CD4-positive, alpha-beta memory T cell (primary cell): ENCODE measurements around the gene PGGHG. TPM values are rescaled to one million over a fixed set of nuclear protein-coding genes. Genes with fewer than 3 reads are reported as not detected.
"Not testable (repeated sequence)": the region's sequence is repeated elsewhere in the genome, so short reads cannot be mapped to it uniquely, and the experiment has no call there.

Experiments
- CTCF ChIA-PET: fragments of 350-600 bp; sonication (Branson Sonifier 250); formaldehyde crosslinking; loops from one replicate; lab custom pipeline; 2021; ENCODE audit warnings: inconsistent platforms; ENCODE audit not compliant: partially characterized antibody; lab: Charles Lee
- POLR2A ChIA-PET: fragments of 350-600 bp; sonication (Branson Sonifier 250); formaldehyde crosslinking; loops from one replicate; lab custom pipeline; 2021; ENCODE audit not compliant: partially characterized antibody; lab: Charles Lee
- DNase-seq, 5 donors: peaks; one replicate each; pipeline versions ENCODE4 v3.0.0 to v3.0.0-alpha.2; 2020 to 2022; ENCODE audit warnings: mixed read lengths in 1 of 5
- H3K27ac ChIP-seq: one replicate; pipeline ENCODE4 v1.7.0; 2013; ENCODE audit warnings: low read depth, low read length
- H3K27me3 ChIP-seq: 2 replicates; pipeline ENCODE4 v1.7.0; 2013; ENCODE audit warnings: mild to moderate bottlenecking, low read length, moderate library complexity; ENCODE audit not compliant: insufficient read depth
- H3K36me3 ChIP-seq: 2 replicates; pipeline ENCODE4 v1.7.0; 2013; ENCODE audit warnings: mild to moderate bottlenecking, low read length, moderate library complexity; ENCODE audit not compliant: insufficient read depth
- H3K4me1 ChIP-seq: 2 replicates; pipeline ENCODE4 v1.7.0; 2013; ENCODE audit warnings: mild to moderate bottlenecking, low read length, moderate library complexity; ENCODE audit not compliant: insufficient read depth
- H3K4me3 ChIP-seq, 2 donors: one replicate each; pipeline ENCODE4 v1.7.0; 2013; ENCODE audit warnings: low read length in 2 of 2, mild to moderate bottlenecking in 1 of 2
- H3K9me3 ChIP-seq, 2 donors: one replicate each; pipeline ENCODE4 v1.7.0; 2013; ENCODE audit warnings: low read length in 2 of 2, control low read depth in 1 of 2; ENCODE audit not compliant: control insufficient read depth in 1 of 2
- H3K27ac Mint-ChIP-seq, 7 donors: one replicate each; pipeline ENCODE4 v1.8.0; 2020 to 2021; ENCODE audit warnings: mixed read lengths in 7 of 7, mild to moderate bottlenecking in 6 of 7, inconsistent platforms in 3 of 7, moderate library complexity in 3 of 7
- H3K27me3 Mint-ChIP-seq, 2 donors: one replicate each; pipeline ENCODE4 v1.8.0; 2020 to 2021; ENCODE audit warnings: mixed read lengths in 2 of 2
- H3K36me3 Mint-ChIP-seq, 2 donors: one replicate each; pipeline ENCODE4 v1.8.0; 2020 to 2021; ENCODE audit warnings: mixed read lengths in 2 of 2, inconsistent platforms in 1 of 2, mild to moderate bottlenecking in 1 of 2
- H3K4me1 Mint-ChIP-seq, 4 donors: one replicate each; pipeline ENCODE4 v1.8.0; 2020 to 2021; ENCODE audit warnings: mixed read lengths in 4 of 4, mild to moderate bottlenecking in 1 of 4
- H3K4me3 Mint-ChIP-seq, 8 donors: one replicate each; pipeline ENCODE4 v1.8.0; 2020 to 2021; ENCODE audit warnings: mixed read lengths in 8 of 8, mild to moderate bottlenecking in 7 of 8, moderate library complexity in 6 of 8, inconsistent platforms in 3 of 8
- H3K9me3 Mint-ChIP-seq, 8 donors: one replicate each; pipeline ENCODE4 v1.8.0; 2020 to 2021; ENCODE audit warnings: mixed read lengths in 8 of 8, mild to moderate bottlenecking in 5 of 8, inconsistent platforms in 3 of 8, moderate library complexity in 1 of 8
- intact Hi-C: fragments of 100-400 bp; cut with micrococcal nuclease; formaldehyde crosslinking; loops from one replicate; pipeline ENCODE4 v1.15.1; 2023
- polyA plus RNA-seq, 2 donors: library from polyadenylated mRNA; unstranded; fragments of 300-500 nt; fragmentation: Illumina TruSeq; gene quantifications; one replicate each; pipeline ENCODE4 v1.2.3, GENCODE V29; 2021
- total RNA-seq, 2 experiments: library from RNA; stranded (reverse); gene quantifications; one replicate each; pipeline ENCODE4 v1.2.3, GENCODE V29; 2021

The PGGHG gene
- total and polyA plus RNA-seq, 4 experiments from 2014 or later = 3.0 to 304 (median 155) TPM

GRCh38 chr11:312092-312816 lies 23.3 kb downstream of the PGGHG start:
- Mint-ChIP-seq H3K27ac (peak overlapping the region; percentile 94 to 100 (median 98)), H3K36me3 (peaks cover 31 to 50% of the 10 kb centered on the region in 2 donors), H3K4me1 (peaks cover 28 to 63% (median 37%) of the 10 kb centered on the region in 4 donors), H3K27me3 (no peaks in the 10 kb centered on the region), H3K9me3 (peaks cover 0 to 7% (median 0%) of the 10 kb centered on the region in 8 donors), H3K4me3 (peak overlapping the region; percentile 92 to 99 (median 98))
- POLR2A ChIA-PET = interaction anchor here (0.6 to 7.2 kb wide), 15 partner anchors 10 to 105 kb away, joined by 3 to 66 read pairs (median 4); partner anchors contain the start of genes BET1L, IFITM5 and RIC8A
- CTCF ChIA-PET = interaction anchor here (0.7 to 2.7 kb wide), 9 partner anchors 15 to 136 kb away, joined by 3 to 19 read pairs (median 4); no protein-coding TSS in a partner anchor
- Histone ChIP-seq H3K27me3 (no peaks in the 10 kb centered on the region), H3K27ac (peak overlapping the region; percentile 76), H3K4me3 (peak overlapping the region; percentile 59 to 91), H3K4me1 (peaks cover 38% of the 10 kb centered on the region), H3K9me3 (no peaks in the 10 kb centered on the region), H3K36me3 (peaks cover 8% of the 10 kb centered on the region)
- peak in 1 of 5 donors; percentile 16 for DNase-seq
- intact Hi-C loops = loop anchor here (2.0 kb wide), 1 partner anchor 31 kb away; no protein-coding TSS in a partner anchor

GRCh38 chr11:313304-313786 lies 24.4 kb downstream of the PGGHG start:
- H3K27me3 Mint-ChIP-seq = no peaks in the 10 kb centered on the region
- peak overlapping the region; percentile 92 to 99 (median 98) for H3K4me3 Mint-ChIP-seq
- Histone ChIP-seq H3K36me3 (peaks cover 8% of the 10 kb centered on the region), H3K9me3 (no peaks in the 10 kb centered on the region), H3K4me1 (peaks cover 37% of the 10 kb centered on the region), H3K4me3 (peak overlapping the region; percentile 59 to 91), H3K27me3 (no peaks in the 10 kb centered on the region), H3K27ac (peak overlapping the region; percentile 76)
- peak overlapping the region; percentile 94 to 100 (median 98) for H3K27ac Mint-ChIP-seq
- CTCF ChIA-PET = interaction anchor here (0.9 to 2.7 kb wide), 5 partner anchors 17 to 135 kb away, joined by 4 to 19 read pairs (median 8); no protein-coding TSS in a partner anchor
- H3K9me3 Mint-ChIP-seq = peaks cover 0 to 7% (median 0%) of the 10 kb centered on the region in 8 donors
- H3K4me1 Mint-ChIP-seq = peaks cover 29 to 61% (median 37%) of the 10 kb centered on the region in 4 donors
- H3K36me3 Mint-ChIP-seq = peaks cover 34 to 50% of the 10 kb centered on the region in 2 donors
- no peak for DNase-seq
- POLR2A ChIA-PET = interaction anchor here (1.0 to 7.2 kb wide), 8 partner anchors 14 to 107 kb away, joined by 3 to 66 read pairs (median 8); partner anchors contain the start of genes BET1L, IFITM5 and RIC8A
- intact Hi-C loops = loop anchor here (2.0 kb wide), 1 partner anchor 33 kb away; no protein-coding TSS in a partner anchor

- POLR2A ChIA-PET = interaction anchor here (1.4 to 7.2 kb wide), 16 partner anchors 12 to 107 kb away, joined by 3 to 66 read pairs (median 18); partner anchors contain the start of genes BET1L, IFITM5, PGGHG and RIC8A
- Histone ChIP-seq H3K9me3 (no peaks in the 10 kb centered on the region), H3K4me3 (peak within 1 kb of the TSS; percentile 59 to 91), H3K27ac (peak within 1 kb of the TSS; percentile 76), H3K4me1 (peaks cover 37% of the 10 kb centered on the region), H3K36me3 (peaks cover 8% of the 10 kb centered on the region), H3K27me3 (no peaks in the 10 kb centered on the region)
- Mint-ChIP-seq H3K4me1 (peaks cover 29 to 56% (median 35%) of the 10 kb centered on the region in 4 donors), H3K9me3 (peaks cover 0 to 7% (median 0%) of the 10 kb centered on the region in 8 donors), H3K27me3 (no peaks in the 10 kb centered on the region), H3K36me3 (peaks cover 34 to 47% of the 10 kb centered on the region in 2 donors), H3K4me3 (peak within 1 kb of the TSS; percentile 92 to 99 (median 98)), H3K27ac (peak within 1 kb of the TSS; percentile 94 to 100 (median 98))
- CTCF ChIA-PET = interaction anchor here (0.6 to 4.0 kb wide), 4 partner anchors 8 to 63 kb away, joined by 3 to 46 read pairs (median 26); no protein-coding TSS in a partner anchor
- peak; percentile 72 to 85 (median 79) for DNase-seq
- intact Hi-C loops = loop anchor here (1.0 to 2.0 kb wide), 5 partner anchors 33 to 107 kb away; partner anchors contain the start of genes BET1L and RIC8A
These were observed 25.0 kb downstream of the PGGHG start, which contains the start of gene IFITM1 for GRCh38 chr11:313787-314553. Gene IFITM1, plus strand, starts transcription at chr11:314040. Its CDS starts 131 bp downstream, at chr11:314171.

- not testable (repeated sequence) for H3K9me3 Mint-ChIP-seq, DNase-seq, H3K9me3 ChIP-seq, H3K27me3 ChIP-seq, H3K36me3 ChIP-seq, H3K27me3 Mint-ChIP-seq
- POLR2A ChIA-PET = interaction anchor here (1.1 to 7.2 kb wide), 16 partner anchors 11 to 134 kb away, joined by 3 to 66 read pairs (median 13); partner anchors contain the start of genes ANO9, BET1L, PGGHG and RIC8A
- peak overlapping the region; percentile 76 for H3K27ac ChIP-seq
- Mint-ChIP-seq H3K4me3 (peak overlapping the region; percentile 92 to 99 (median 98)), H3K4me1 (peaks cover 25 to 54% (median 32%) of the 10 kb centered on the region in 4 donors), H3K36me3 (peaks cover 29 to 42% of the 10 kb centered on the region in 2 donors), H3K27ac (peak overlapping the region; percentile 94 to 100 (median 98))
- intact Hi-C loops = loop anchor here (1.0 to 2.0 kb wide), 4 partner anchors 41 to 108 kb away; partner anchors contain the start of genes BET1L and RIC8A
- peak overlapping the region; percentile 59 to 91 for H3K4me3 ChIP-seq
- peaks cover 38% of the 10 kb centered on the region for H3K4me1 ChIP-seq
- CTCF ChIA-PET = interaction anchor here (0.6 to 4.0 kb wide), 3 partner anchors 9 to 63 kb away, joined by 3 to 46 read pairs (median 34); no protein-coding TSS in a partner anchor
These were observed 25.6 kb downstream of the PGGHG start for GRCh38 chr11:314554-314875.

- ChIA-PET POLR2A (interaction anchor here (0.6 to 7.2 kb wide), 24 partner anchors 9 to 191 kb away, joined by 3 to 66 read pairs (median 8); partner anchors contain the start of genes ANO9, BET1L, IFITM2 and PGGHG), CTCF (interaction anchor here (2.7 to 4.0 kb wide), 7 partner anchors 9 to 134 kb away, joined by 12 to 46 read pairs (median 23); no protein-coding TSS in a partner anchor)
- Histone ChIP-seq H3K4me1 (peaks cover 36% of the 10 kb centered on the region), H3K36me3 (peaks cover 8% of the 10 kb centered on the region), H3K4me3 (peak overlapping the region; percentile 59 to 91), H3K9me3 (no peaks in the 10 kb centered on the region), H3K27ac (peak overlapping the region; percentile 76), H3K27me3 (no peaks in the 10 kb centered on the region)
- peak overlapping the region; percentile 82 to 100 (median 98) for H3K27ac Mint-ChIP-seq
- intact Hi-C loops = loop anchor here (2.0 kb wide), 3 partner anchors 64 to 108 kb away; partner anchors contain the start of genes BET1L and RIC8A
- no peaks in the 10 kb centered on the region for H3K27me3 Mint-ChIP-seq
- H3K36me3 Mint-ChIP-seq = peaks cover 27 to 40% of the 10 kb centered on the region in 2 donors
- H3K4me1 Mint-ChIP-seq = peaks cover 25 to 54% (median 33%) of the 10 kb centered on the region in 4 donors
- peaks cover 0 to 2% (median 0%) of the 10 kb centered on the region in 8 donors for H3K9me3 Mint-ChIP-seq
- DNase-seq = no peak
- H3K4me3 Mint-ChIP-seq = peak overlapping the region; percentile 92 to 99 (median 98)
These were observed 26.1 kb downstream of the PGGHG start for GRCh38 chr11:315051-315481.
